Ectodermal cell (in vitro differentiated cells): ENCODE data around the gene AP1S3.

Source experiments
- H3K27ac ChIP-seq: 2 replicates; pipeline ENCODE4 v1.7.0; 2013; ENCODE audit warnings: mild to moderate bottlenecking, low read depth, low read length; ENCODE audit not compliant: insufficient read depth, poor library complexity, severe bottlenecking
- H3K27me3 ChIP-seq: 2 replicates; pipeline ENCODE4 v1.7.0; 2013; ENCODE audit warnings: mild to moderate bottlenecking, low read length; ENCODE audit not compliant: insufficient read depth, control insufficient read depth, poor library complexity, severe bottlenecking
- H3K36me3 ChIP-seq: one replicate; pipeline ENCODE4 v1.7.0; 2013; ENCODE audit warnings: low read length; ENCODE audit not compliant: control insufficient read depth, insufficient read depth
- H3K4me1 ChIP-seq: one replicate; pipeline ENCODE4 v1.7.0; 2013; ENCODE audit warnings: low read length; ENCODE audit not compliant: control insufficient read depth, insufficient read depth
- H3K4me3 ChIP-seq: 2 replicates; pipeline ENCODE4 v1.7.0; 2013; ENCODE audit warnings: low read depth, low read length, control low read depth; ENCODE audit not compliant: insufficient read depth
- H3K9me3 ChIP-seq: 2 replicates; pipeline ENCODE4 v1.7.0; 2013; ENCODE audit warnings: mild to moderate bottlenecking, low read length, moderate library complexity; ENCODE audit not compliant: control insufficient read depth
- WGBS, 2 experiments: methylation state at CpG; one replicate each; pipeline ENCODE4 v1.1.7; 2013; ENCODE audit warnings: missing lambda C conversion rate in 2 of 2; 5-methylcytosine and 5-hydroxymethylcytosine counted together

Gene AP1S3

DNA sequence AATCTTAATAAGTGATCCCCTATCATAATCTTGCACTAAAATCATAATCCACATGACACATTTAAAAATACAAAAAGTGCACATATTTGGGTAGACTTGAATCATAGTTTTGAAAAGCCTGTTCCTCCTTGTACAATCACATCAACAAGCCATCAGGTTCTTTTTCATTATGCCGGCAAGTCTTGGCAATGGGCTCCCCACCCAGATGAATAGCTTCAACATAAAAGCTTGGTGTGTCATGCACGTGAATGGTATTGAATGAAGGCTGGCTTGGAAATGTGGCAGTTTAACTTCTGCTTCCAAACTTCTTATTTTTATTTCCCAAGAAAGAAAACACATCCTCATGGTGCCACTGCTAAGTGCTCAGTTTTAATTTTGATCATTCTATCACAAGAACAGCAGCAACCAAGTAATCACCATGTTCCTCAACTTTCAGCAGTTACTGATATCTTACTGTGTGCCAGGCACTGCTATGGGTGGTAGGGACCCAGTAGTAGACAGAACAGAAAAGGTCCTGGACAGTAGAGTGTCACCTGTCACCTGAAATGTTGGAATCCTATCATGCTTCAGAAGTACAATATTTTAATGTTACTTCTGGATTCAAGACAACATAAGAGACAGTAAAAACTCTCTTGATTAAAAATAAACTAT is 89.9 kb downstream of the AP1S3 start:
- Histone ChIP-seq H3K4me3 (no peak overlapping the region), H3K4me1 (no peaks in the 10 kb centered on the region), H3K36me3 (no peaks in the 10 kb centered on the region), H3K27ac (no peak overlapping the region), H3K27me3 (no peaks in the 10 kb centered on the region), H3K9me3 (no peaks in the 10 kb centered on the region)
- whole genome bisulfite sequencing, 2 experiments, result 45 to 50% methylated on average over 1 to 2 of the region's 2 CpGs

DNA sequence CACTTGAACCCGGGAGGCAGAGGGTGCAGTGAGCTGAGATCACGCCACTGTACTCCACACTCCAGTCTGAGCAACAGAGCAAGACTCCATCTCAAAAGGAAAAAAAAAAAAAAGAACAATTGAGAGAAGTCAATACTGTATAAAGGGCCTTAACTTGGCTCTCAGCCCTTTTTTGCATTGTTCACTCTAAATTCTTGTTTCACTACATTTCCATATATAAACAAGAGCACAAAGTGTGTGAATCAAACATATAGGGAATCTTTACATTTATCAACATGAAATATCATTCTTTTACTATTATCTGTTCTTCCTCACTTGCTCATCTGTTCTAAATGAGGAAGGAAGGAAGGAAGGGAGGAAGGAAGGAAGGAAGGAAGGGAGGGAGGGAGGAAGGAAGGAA is 90.8 kb downstream of the AP1S3 start:
- Histone ChIP-seq H3K9me3 (no peaks in the 10 kb centered on the region), H3K27me3 (no peaks in the 10 kb centered on the region), H3K36me3 (no peaks in the 10 kb centered on the region), H3K4me1 (no peaks in the 10 kb centered on the region), H3K4me3 (no peak overlapping the region), H3K27ac (no peak overlapping the region)
- WGBS, 2 experiments, result 93 to 95% methylated on average over 2 of the region's 2 CpGs

- no peaks in the 10 kb centered on the region for H3K36me3 ChIP-seq
- WGBS, 2 experiments, result 85 to 90% methylated on average over 3 of the region's 3 CpGs
- H3K4me1 ChIP-seq, result no peaks in the 10 kb centered on the region
- H3K27ac ChIP-seq, result no peak overlapping the region
- H3K4me3 ChIP-seq, result no peak overlapping the region
- no peaks in the 10 kb centered on the region for H3K9me3 ChIP-seq
- no peaks in the 10 kb centered on the region for H3K27me3 ChIP-seq
These were observed 92.8 kb downstream of the AP1S3 start for GRCh38 chr2:223744580-223744979.

DNA sequence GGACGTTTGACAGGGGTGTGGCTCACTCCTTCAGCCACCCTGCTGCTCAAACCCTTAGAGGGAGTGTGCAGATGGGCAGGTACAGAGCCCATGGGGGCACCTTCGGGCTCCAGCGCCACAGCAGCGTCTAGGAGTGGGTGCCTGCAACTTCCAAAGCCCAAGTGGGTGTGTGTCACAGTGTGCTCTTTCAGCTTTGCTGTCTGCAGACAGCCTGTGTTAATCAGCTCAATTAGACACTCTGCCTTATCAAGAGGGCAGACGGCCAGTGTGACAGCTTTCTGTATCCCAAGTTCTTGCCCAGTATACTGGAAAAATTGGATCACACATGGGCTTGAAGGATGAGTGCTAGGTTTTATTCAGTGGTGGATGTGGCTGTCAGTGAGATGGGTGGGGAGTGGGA is 96.7 kb downstream of the AP1S3 start:
- no peaks in the 10 kb centered on the region for H3K4me1 ChIP-seq
- no peak overlapping the region for H3K27ac ChIP-seq
- H3K36me3 ChIP-seq, result no peaks in the 10 kb centered on the region
- WGBS, 2 experiments, result 83 to 88% methylated on average over 5 of the region's 5 CpGs
- no peaks in the 10 kb centered on the region for H3K27me3 ChIP-seq
- H3K4me3 ChIP-seq, result no peak overlapping the region
- no peaks in the 10 kb centered on the region for H3K9me3 ChIP-seq

GRCh38 chr2:223737207-223737606 is 100.2 kb downstream of the AP1S3 start:
- H3K4me1 ChIP-seq, result no peaks in the 10 kb centered on the region
- 88 to 91% methylated on average over 6 of the region's 6 CpGs for WGBS, 2 experiments
- no peak overlapping the region for H3K4me3 ChIP-seq
- H3K27ac ChIP-seq, result no peak overlapping the region
- H3K27me3 ChIP-seq, result no peaks in the 10 kb centered on the region
- no peaks in the 10 kb centered on the region for H3K9me3 ChIP-seq
- no peaks in the 10 kb centered on the region for H3K36me3 ChIP-seq

DNA sequence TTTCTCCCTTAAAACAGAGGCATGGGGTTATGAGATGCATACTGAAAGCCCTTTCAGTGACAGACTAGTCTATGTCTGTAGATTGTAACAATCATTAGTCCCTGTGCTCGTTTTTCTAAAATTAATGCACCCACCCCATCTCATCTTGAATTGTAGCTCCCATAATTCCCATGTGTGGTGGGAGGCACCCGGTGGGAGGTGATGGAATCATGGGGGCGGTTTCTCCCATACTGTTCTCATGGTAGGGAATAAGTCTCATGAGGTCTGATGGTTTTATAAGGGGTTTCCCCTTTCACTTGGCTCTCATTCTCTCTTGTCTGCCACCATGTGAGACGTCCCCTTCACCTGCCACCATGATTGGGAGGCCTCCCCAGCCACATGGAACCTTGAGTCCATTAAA is 100.9 kb downstream of the AP1S3 start:
- Histone ChIP-seq H3K27me3 (no peaks in the 10 kb centered on the region), H3K4me3 (no peak overlapping the region), H3K9me3 (no peaks in the 10 kb centered on the region), H3K36me3 (no peaks in the 10 kb centered on the region), H3K27ac (no peak overlapping the region), H3K4me1 (no peaks in the 10 kb centered on the region)
- 82 to 88% methylated on average over 4 of the region's 4 CpGs for WGBS, 2 experiments

GRCh38 chr2:223735659-223736244 is 101.6 kb downstream of the AP1S3 start:
- no peaks in the 10 kb centered on the region for H3K4me1 ChIP-seq
- no peak overlapping the region for H3K27ac ChIP-seq
- H3K9me3 ChIP-seq, result no peaks in the 10 kb centered on the region
- no peaks in the 10 kb centered on the region for H3K36me3 ChIP-seq
- H3K4me3 ChIP-seq, result no peak overlapping the region
- H3K27me3 ChIP-seq, result no peaks in the 10 kb centered on the region
- 87 to 90% methylated on average over 4 of the region's 4 CpGs for WGBS, 2 experiments

GRCh38 chr2:223735035-223735640 is 102.2 kb downstream of the AP1S3 start:
- Histone ChIP-seq H3K4me3 (no peak overlapping the region), H3K27me3 (no peaks in the 10 kb centered on the region), H3K36me3 (no peaks in the 10 kb centered on the region), H3K9me3 (no peaks in the 10 kb centered on the region), H3K4me1 (no peaks in the 10 kb centered on the region), H3K27ac (no peak overlapping the region)
- WGBS, 2 experiments, result 77 to 89% methylated on average over 4 to 5 of the region's 5 CpGs

DNA sequence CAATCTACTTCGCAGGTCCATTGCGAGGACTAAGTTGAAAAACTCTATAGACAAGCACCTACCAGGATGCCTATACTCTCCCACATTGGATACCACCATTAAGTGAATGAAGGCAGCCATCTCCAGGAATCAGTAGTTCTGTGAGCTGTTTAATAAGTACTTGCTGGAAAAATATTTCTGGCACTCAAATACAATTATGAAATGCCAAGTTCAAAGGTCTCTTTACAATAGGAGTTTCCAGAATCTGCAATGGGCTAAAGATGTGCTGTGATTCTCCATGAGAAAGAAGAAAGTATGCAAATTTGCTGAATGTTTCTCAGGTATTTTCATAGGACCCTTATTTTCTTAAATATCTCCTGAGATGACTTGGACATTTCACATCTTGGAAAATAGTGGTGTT is 103.0 kb downstream of the AP1S3 start:
- no peak overlapping the region for H3K27ac ChIP-seq
- no peak overlapping the region for H3K4me3 ChIP-seq
- no peaks in the 10 kb centered on the region for H3K36me3 ChIP-seq
- H3K4me1 ChIP-seq, result no peaks in the 10 kb centered on the region
- no peaks in the 10 kb centered on the region for H3K27me3 ChIP-seq
- no peaks in the 10 kb centered on the region for H3K9me3 ChIP-seq
- WGBS, 2 experiments, result 90 to 97% methylated on average over 2 of the region's 2 CpGs

DNA sequence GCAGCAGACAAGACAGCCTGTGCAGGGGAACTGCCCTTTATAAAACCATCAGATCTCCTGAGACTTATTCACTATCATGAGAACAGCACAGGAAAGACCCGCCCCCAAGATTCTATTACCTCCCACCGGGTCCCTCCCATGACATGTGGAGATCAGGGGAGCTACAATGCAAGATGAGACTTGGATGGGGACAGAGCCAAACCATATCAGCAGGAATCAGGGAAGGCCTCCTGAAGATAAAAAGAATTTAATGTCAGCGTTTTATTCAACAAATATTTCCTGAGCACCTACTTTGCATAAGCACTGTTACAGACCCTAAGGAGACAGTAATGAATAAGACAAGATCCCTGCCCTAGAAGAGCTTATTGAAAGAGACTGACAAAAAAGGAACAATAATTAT is 105.0 kb downstream of the AP1S3 start:
- H3K27ac ChIP-seq, result no peak overlapping the region
- no peaks in the 10 kb centered on the region for H3K9me3 ChIP-seq
- no peaks in the 10 kb centered on the region for H3K27me3 ChIP-seq
- WGBS, 2 experiments, result 85 to 97% methylated on average over 3 of the region's 3 CpGs
- H3K4me1 ChIP-seq, result no peaks in the 10 kb centered on the region
- H3K4me3 ChIP-seq, result no peak overlapping the region
- H3K36me3 ChIP-seq, result no peaks in the 10 kb centered on the region
